Stimulated activated CD4-positive, alpha-beta T cell treated with anti-CD3 and anti-CD28 coated beads, Interleukin-2, amount 100 ng/mL, for 4 hours (primary cell): ENCODE measurements around the gene CENPB.
"Not testable (repeated sequence)": the region's sequence is repeated elsewhere in the genome, so short reads cannot be mapped to it uniquely, and the experiment has no call there.

Experiments
- DNase-seq: peaks from one replicate; pipeline ENCODE4 v3.0.0-alpha.2; 2020; ENCODE audit warnings: low read depth

Gene CENPB

GRCh38 chr20:3811467-3812258 is 25.1 kb upstream of the CENPB start:
- DNase-seq, result peak; percentile 94

GRCh38 chr20:3808544-3808943 is 22.0 kb upstream of the CENPB start:
- DNase-seq, result no peak

- no peak for DNase-seq
These were observed 18.2 kb upstream of the CENPB start for GRCh38 chr20:3804781-3805180.

- DNase-seq, result no peak
These were observed 17.8 kb upstream of the CENPB start for GRCh38 chr20:3804254-3804751.

- DNase-seq, result no peak
These were observed 17.3 kb upstream of the CENPB start for GRCh38 chr20:3803854-3804253.

GRCh38 chr20:3803289-3803688 is 16.7 kb upstream of the CENPB start:
- DNase-seq, result no peak

GRCh38 chr20:3802524-3803239 is 16.1 kb upstream of the CENPB start:
- DNase-seq, result no peak

GRCh38 chr20:3801846-3802245 is 15.3 kb upstream of the CENPB start:
- DNase-seq, result no peak

- no peak for DNase-seq
These were observed 14.8 kb upstream of the CENPB start for GRCh38 chr20:3801299-3801698.

GRCh38 chr20:3800878-3801260 is 14.3 kb upstream of the CENPB start:
- DNase-seq, result no peak

GRCh38 chr20:3800256-3800877 is 13.8 kb upstream of the CENPB start:
- no peak for DNase-seq

GRCh38 chr20:3798908-3799248 is 12.3 kb upstream of the CENPB start:
- no peak for DNase-seq

GRCh38 chr20:3798373-3798768 is 11.8 kb upstream of the CENPB start:
- no peak for DNase-seq

GRCh38 chr20:3797592-3798372 is 11.2 kb upstream of the CENPB start:
- no peak for DNase-seq

- DNase-seq, result no peak
These were observed 10.6 kb upstream of the CENPB start for GRCh38 chr20:3797226-3797545.

GRCh38 chr20:3796477-3797225 is 10.1 kb upstream of the CENPB start:
- DNase-seq, result no peak

- peak; percentile 83 for DNase-seq
These were observed 9.2 kb upstream of the CENPB start, which contains the start of gene CDC25B for GRCh38 chr20:3795511-3796468. CDC25B (plus strand) TSS chr20:3796310; CDS start chr20:3796532, 222 bp downstream.

GRCh38 chr20:3794701-3795420 is 8.3 kb upstream of the CENPB start:
- DNase-seq, result no peak

GRCh38 chr20:3794168-3794567 is 7.6 kb upstream of the CENPB start:
- not testable (repeated sequence) for DNase-seq

GRCh38 chr20:3789201-3789600 is 2.7 kb upstream of the CENPB start:
- not testable (repeated sequence) for DNase-seq
